OCI-LY3 (cell line): ENCODE measurements around the gene HHATL.

Experiments used
- H2AFZ ChIP-seq: fragments of 200-600, 300-600 bp; shearing (Covaris generic); 2 replicates; pipeline ENCODE4 v1.6.0; 2014; ENCODE audit warnings: antibody characterized with exemption, low read depth, low read length
- H3K27ac ChIP-seq: fragments of 200-600, 300-600 bp; sonication (generic); 2 replicates; pipeline ENCODE4 v1.5.1; 2014; ENCODE audit warnings: mild to moderate bottlenecking, low read length, moderate library complexity, mixed read lengths
- H3K27me3 ChIP-seq: fragments of 200-600, 300-600 bp; sonication (generic); 2 replicates; pipeline ENCODE4 v1.6.1; 2014; ENCODE audit warnings: low read depth, low read length, mixed read lengths
- H3K36me3 ChIP-seq: fragments of 200-600, 300-600 bp; sonication (generic); replicated peaks from 2 replicates; pipeline ENCODE3; 2014; ENCODE audit warnings: low read depth, low read length, mixed read lengths
- H3K4me1 ChIP-seq: fragments of 300-600, 200-600 bp; sonication (generic); 2 replicates; pipeline ENCODE4 v1.6.1; 2014; ENCODE audit warnings: low read length, mixed read lengths
- H3K4me2 ChIP-seq: fragments of 200-600, 300-600 bp; sonication (generic); 2 replicates; pipeline ENCODE4 v1.6.1; 2014; ENCODE audit warnings: low read length, mixed read lengths
- H3K4me3 ChIP-seq: fragments of 300-600, 200-600 bp; sonication (generic); 2 replicates; pipeline ENCODE4 v1.5.1; 2014; ENCODE audit warnings: antibody characterized with exemption, mild to moderate bottlenecking, low read length, moderate library complexity
- H3K79me2 ChIP-seq: fragments of 300-600, 200-600 bp; shearing (Covaris generic); 2 replicates; pipeline ENCODE4 v1.6.1; 2014; ENCODE audit warnings: mild to moderate bottlenecking, low read length, mixed read lengths
- H3K9ac ChIP-seq: fragments of 300-600, 200-600 bp; shearing (Covaris generic); 2 replicates; pipeline ENCODE4 v1.6.0; 2014; ENCODE audit warnings: mild to moderate bottlenecking, low read length, moderate library complexity
- H3K9me3 ChIP-seq: fragments of 200-600, 300-600 bp; shearing (Covaris generic); 2 replicates; pipeline ENCODE4 v1.6.1; 2014; ENCODE audit warnings: low read length, mixed read lengths; ENCODE audit not compliant: insufficient read depth
- H4K20me1 ChIP-seq: fragments of 200-600, 300-600 bp; sonication (generic); 2 replicates; pipeline ENCODE4 v1.6.1; 2016; ENCODE audit warnings: low read length, mixed read lengths; ENCODE audit not compliant: insufficient read depth
- CTCF ChIP-seq: fragments of 200-600, 300-600 bp; sonication (generic); IDR thresholded peaks from 2 replicates; pipeline ENCODE4 v1.5.1; 2014; ENCODE audit warnings: antibody characterized with exemption, low read length, low read depth
- EZH2phosphoT487 ChIP-seq: fragments of 200-600 bp; shearing (Covaris generic); IDR thresholded peaks from 2 replicates; pipeline ENCODE4 v1.6.1; 2018; ENCODE audit warnings: antibody characterized with exemption, mixed run types, low read depth

The HHATL gene

GRCh38 chr3:42702066-42702951 is at the start of gene HHATL:
HHATL (minus strand) TSS chr3:42702798; CDS start chr3:42700826, 1,972 bp downstream.
- Histone ChIP-seq H3K9ac (no peak within 1 kb of the TSS), H3K79me2 (no peaks in the 10 kb centered on the region), H3K4me2 (no peak within 1 kb of the TSS), H2AFZ (no peak within 1 kb of the TSS), H3K9me3 (no peaks in the 10 kb centered on the region), H4K20me1 (0 out of 2 replicates have a peak, but pooled peaks cover 9% of the 10 kb centered on the region), H3K36me3 (no peaks in the 10 kb centered on the region), H3K4me3 (no peak within 1 kb of the TSS), H3K27me3 (peaks cover 15% of the 10 kb centered on the region; the same call in 1 of the 2 replicates), H3K27ac (no peak within 1 kb of the TSS), H3K4me1 (no peaks in the 10 kb centered on the region)
- TF ChIP-seq CTCF (no peak), EZH2phosphoT487 (no peak)

GRCh38 chr3:42751609-42752008 is 49.0 kb upstream of the HHATL start:
- TF ChIP-seq CTCF (no peak), EZH2phosphoT487 (no peak)
- no peaks in the 10 kb centered on the region for H3K4me1 ChIP-seq
- H3K79me2 ChIP-seq = no peaks in the 10 kb centered on the region
- H2AFZ ChIP-seq = no peak overlapping the region
- H3K4me3 ChIP-seq = no peak overlapping the region
- H4K20me1 ChIP-seq = no peaks in the 10 kb centered on the region
- H3K27me3 ChIP-seq = peaks cover 4% of the 10 kb centered on the region; the same call in 1 of the 2 replicates
- no peaks in the 10 kb centered on the region for H3K9me3 ChIP-seq
- H3K27ac ChIP-seq = no peak overlapping the region
- H3K4me2 ChIP-seq = no peak overlapping the region
- no peaks in the 10 kb centered on the region for H3K36me3 ChIP-seq
- no peak overlapping the region for H3K9ac ChIP-seq

GRCh38 chr3:42750834-42751233 is 48.2 kb upstream of the HHATL start:
- no peak overlapping the region for H2AFZ ChIP-seq
- TF ChIP-seq CTCF (no peak), EZH2phosphoT487 (no peak)
- no peak overlapping the region for H3K4me3 ChIP-seq
- no peaks in the 10 kb centered on the region for H4K20me1 ChIP-seq
- H3K27me3 ChIP-seq = peaks cover 4% of the 10 kb centered on the region; the same call in 1 of the 2 replicates
- no peaks in the 10 kb centered on the region for H3K9me3 ChIP-seq
- no peak overlapping the region for H3K4me2 ChIP-seq
- H3K27ac ChIP-seq = no peak overlapping the region
- no peak overlapping the region for H3K9ac ChIP-seq
- H3K4me1 ChIP-seq = no peaks in the 10 kb centered on the region
- no peaks in the 10 kb centered on the region for H3K36me3 ChIP-seq
- H3K79me2 ChIP-seq = no peaks in the 10 kb centered on the region

- no peaks in the 10 kb centered on the region for H4K20me1 ChIP-seq
- no peak overlapping the region for H3K9ac ChIP-seq
- peaks cover 2% of the 10 kb centered on the region; the same call in 1 of the 2 replicates for H3K4me1 ChIP-seq
- H3K4me2 ChIP-seq = no peak overlapping the region
- no peak overlapping the region for H2AFZ ChIP-seq
- TF ChIP-seq CTCF = peak; percentile 64
- TF ChIP-seq EZH2phosphoT487 = no peak
- no peak overlapping the region for H3K4me3 ChIP-seq
- H3K36me3 ChIP-seq = no peaks in the 10 kb centered on the region
- no peaks in the 10 kb centered on the region for H3K79me2 ChIP-seq
- no peak overlapping the region for H3K27ac ChIP-seq
- H3K27me3 ChIP-seq = peaks cover 4% of the 10 kb centered on the region; the same call in 1 of the 2 replicates
- no peaks in the 10 kb centered on the region for H3K9me3 ChIP-seq
Measured at GRCh38 chr3:42749753-42750231, 47.2 kb upstream of the HHATL start.
